Activated CD4-positive, alpha-beta T cell treated with anti-CD3 and anti-CD28 coated beads for 36 hours (primary cell): ENCODE data around the gene ATOH7. TPM values are rescaled to one million over a fixed set of nuclear protein-coding genes. Genes with fewer than 3 reads are reported as not detected.

Experiments used
- total RNA-seq, 2 experiments: library from RNA; stranded (reverse); gene quantifications; one replicate each; pipeline ENCODE4 v1.2.3, GENCODE V29; 2021

ATOH7 gene
- total RNA-seq, 2 experiments from 2014 or later: not detected

Other genes with a start within 250 kb of the ATOH7 start
- gene HERC4, start 156.8 kb downstream of the ATOH7 start, total RNA-seq: 10 to 100 TPM; 39.5 to 50.8 TPM
- not detected for gene MYPN, start 122.6 kb downstream of the ATOH7 start, total RNA-seq
- 100 to 1,000 TPM; 126 to 157 TPM for gene HNRNPH3, start 100.0 kb upstream of the ATOH7 start, total RNA-seq
- gene PBLD, start 100.8 kb upstream of the ATOH7 start, total RNA-seq: 1 to 10 TPM; 1.1 to 1.2 TPM
- 1 to 10 TPM; 9.1 to 9.5 TPM for gene RUFY2, start 175.2 kb upstream of the ATOH7 start, total RNA-seq
- 10 to 100 TPM; 27.3 to 28.9 TPM for gene DNA2, start 239.9 kb upstream of the ATOH7 start, total RNA-seq